IMR-90 (cell line): ENCODE data around the gene TCF4.

Source experiments
- CTCF ChIP-seq: conservative IDR thresholded peaks from 2 replicates; pipeline ENCODE4 v1.5.1; 2012; ENCODE audit warnings: mild to moderate bottlenecking, low read depth, low read length, improper control_type of control experiment
- MAFK ChIP-seq: IDR thresholded peaks from 2 replicates; pipeline ENCODE4 v1.6.1; 2012; ENCODE audit warnings: low read depth, low read length, improper control_type of control experiment
- MAZ ChIP-seq: IDR thresholded peaks from 2 replicates; pipeline ENCODE4 v1.6.1; 2012; ENCODE audit warnings: low read depth, mild to moderate bottlenecking, low read length, improper control_type of control experiment, moderate library complexity, borderline replicate concordance
- MXI1 ChIP-seq: IDR thresholded peaks from 2 replicates; pipeline ENCODE4 v1.6.1; 2012; ENCODE audit warnings: low read depth, mild to moderate bottlenecking, low read length, moderate library complexity, borderline replicate concordance
- POLR2A ChIP-seq: IDR thresholded peaks from 2 replicates; pipeline ENCODE4 v1.6.1; 2012; ENCODE audit warnings: mild to moderate bottlenecking, low read depth, low read length
- RAD21 ChIP-seq: IDR thresholded peaks from 2 replicates; pipeline ENCODE4 v1.6.1; 2012; ENCODE audit warnings: low read length, improper control_type of control experiment
- RFX5 ChIP-seq: IDR thresholded peaks from 2 replicates; pipeline ENCODE4 v1.8.0; 2012; ENCODE audit warnings: low read depth, mild to moderate bottlenecking, low read length, moderate library complexity

DNA sequence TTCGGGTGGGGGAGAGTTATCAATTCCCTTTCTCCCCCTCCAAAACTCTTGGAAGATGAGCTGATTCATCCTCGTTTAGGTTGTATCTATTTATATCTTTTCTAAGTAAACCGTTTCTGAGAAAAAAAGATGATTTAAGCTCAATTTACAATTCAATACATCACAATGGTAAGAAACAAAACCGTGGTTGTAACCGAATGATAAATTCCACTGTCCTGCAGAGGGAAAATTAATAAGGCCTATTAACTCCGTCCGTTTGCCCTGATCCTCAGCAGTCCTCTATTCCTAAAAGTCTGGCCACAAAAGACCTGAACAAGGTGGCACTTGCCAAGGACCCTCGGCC lies 286.2 kb downstream of the TCF4 start:
- no peak for TF ChIP-seq RFX5
- TF ChIP-seq CTCF, result no peak
- no peak for TF ChIP-seq MAZ
- TF ChIP-seq POLR2A, result no peak
- no peak for TF ChIP-seq RAD21
- TF ChIP-seq MAFK, result no peak
- no peak for TF ChIP-seq MXI1
